ENCODE data around the gene MAST2. TPM values are rescaled to one million over a fixed set of nuclear protein-coding genes. Genes with fewer than 3 reads are reported as not detected.
"Not testable (repeated sequence)": the region's sequence is repeated elsewhere in the genome, so short reads cannot be mapped to it uniquely, and the experiment has no call there.

The MAST2 gene
- total RNA-seq, 1 donor from 2014 or later, result 45.2 TPM

- DNase-seq (ENCODE audit: low spot score in 2 of 2), result no peak
- FAIRE-seq, result no peak
Observed at GRCh38 chr1:45887156-45887842, 83.9 kb downstream of the MAST2 start.

- FAIRE-seq (no peak), DNase-seq (ENCODE audit: low spot score in 2 of 2) (no peak)
Observed at GRCh38 chr1:45890078-45890477, 86.7 kb downstream of the MAST2 start.

DNA sequence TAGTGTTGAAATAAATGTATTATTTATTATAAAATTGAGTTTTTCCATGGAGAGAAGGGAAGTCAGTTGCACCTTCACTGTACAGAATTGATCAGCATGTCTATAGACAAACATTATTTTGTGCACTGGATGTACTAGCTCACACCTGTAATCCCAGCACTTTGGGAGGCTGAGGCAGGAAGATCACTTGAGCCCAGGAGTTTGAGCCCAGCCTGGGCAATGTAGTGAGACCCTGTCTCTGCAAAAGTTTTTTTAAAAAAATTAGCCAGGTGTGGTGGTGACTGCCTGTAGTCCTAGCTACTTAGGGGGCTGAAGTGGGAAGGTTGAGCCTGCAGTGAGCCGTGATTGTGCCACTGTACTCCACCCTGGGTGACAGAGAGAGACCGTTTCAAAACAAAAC is 87.7 kb downstream of the MAST2 start:
- FAIRE-seq (no peak), DNase-seq (ENCODE audit: low spot score in 2 of 2) (no peak)

- peak in 1 of 2 donors; percentile 33 for DNase-seq (ENCODE audit: low spot score in 2 of 2)
- FAIRE-seq, result peak; percentile 8
Observed at GRCh38 chr1:45892068-45892785, 88.8 kb downstream of the MAST2 start.

DNA sequence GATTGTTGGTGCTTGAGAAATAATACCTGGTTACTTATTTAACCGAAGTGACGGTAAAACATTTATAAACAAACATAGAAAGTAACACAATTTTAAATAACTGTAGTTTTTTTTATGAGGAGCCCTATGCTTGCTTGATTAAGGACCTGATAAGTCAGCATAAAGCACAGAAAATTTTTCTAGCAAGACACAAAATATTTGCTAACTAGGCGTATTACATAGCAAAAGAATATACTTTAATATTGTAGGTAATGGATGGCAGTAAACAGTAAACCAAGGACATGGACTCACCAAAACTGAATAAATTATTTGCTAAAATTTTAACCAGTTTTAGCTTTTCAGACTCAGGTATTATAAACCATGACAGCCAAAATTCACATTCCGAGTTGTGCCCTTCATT is 90.9 kb downstream of the MAST2 start:
- FAIRE-seq, result no peak

DNA sequence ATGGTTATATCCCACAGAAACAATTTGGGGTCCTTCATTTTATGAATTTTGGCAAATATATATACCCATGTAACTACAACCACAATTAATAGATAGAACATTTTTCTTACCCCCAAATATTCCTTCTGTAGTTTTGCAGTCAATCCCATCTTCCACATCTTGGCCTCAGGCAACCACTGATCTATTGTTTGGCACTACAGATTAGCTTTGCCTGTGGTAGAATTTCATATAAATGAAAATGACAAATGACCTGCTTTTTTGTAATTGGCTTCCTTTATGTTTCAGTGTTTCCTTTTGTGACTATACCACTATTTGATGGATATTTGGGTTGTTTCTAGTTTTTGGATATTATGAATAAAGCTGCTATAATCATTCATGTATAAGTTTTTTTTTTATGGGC is 91.5 kb downstream of the MAST2 start:
- FAIRE-seq (no peak), DNase-seq (ENCODE audit: low spot score in 2 of 2) (no peak)

More for the DNA sequence above, 90.9 kb downstream of the MAST2 start:
- no peak for DNase-seq (ENCODE audit: low spot score in 2 of 2)

DNA sequence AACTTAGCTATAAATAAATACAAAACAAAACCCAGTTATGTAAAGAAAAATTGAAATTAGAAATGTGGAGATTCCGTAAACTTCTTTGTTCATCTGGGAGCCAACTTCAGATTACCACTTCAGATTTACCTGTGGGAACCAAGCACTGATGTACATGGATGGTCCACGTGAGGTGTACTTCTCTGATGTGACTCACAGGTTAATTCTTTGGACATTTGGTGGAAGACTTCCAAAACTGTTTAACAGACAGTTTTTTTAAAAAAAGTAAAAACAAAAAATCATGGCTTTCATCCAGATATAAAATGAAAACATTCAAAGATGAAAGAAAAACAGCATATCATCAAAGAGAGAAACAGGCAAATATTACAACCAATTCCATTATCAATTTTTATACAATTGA is 92.0 kb downstream of the MAST2 start:
- DNase-seq (ENCODE audit: low spot score in 2 of 2), result no peak

DNA sequence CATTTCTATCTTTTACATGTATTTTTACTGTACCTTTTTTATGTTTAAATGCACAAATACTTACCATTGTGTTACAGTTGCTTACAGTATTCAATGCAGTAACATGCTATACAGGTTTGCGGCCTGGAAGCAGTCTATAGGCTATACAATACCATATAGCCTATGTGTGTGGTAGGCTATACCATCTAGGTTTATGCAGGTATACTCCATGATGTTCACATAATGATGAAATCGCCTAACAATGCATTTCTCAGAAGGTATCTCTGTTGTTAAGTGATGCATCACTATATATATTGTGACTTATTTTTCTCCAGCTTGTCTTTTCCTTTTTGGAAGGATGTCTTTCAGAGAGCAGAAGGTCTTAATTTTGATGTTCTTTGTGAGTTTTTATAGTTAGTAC is 103.5 kb downstream of the MAST2 start:
- no peak for FAIRE-seq
- DNase-seq (ENCODE audit: low spot score in 2 of 2), result no peak

More for the DNA sequence above, 92.0 kb downstream of the MAST2 start:
- no peak for FAIRE-seq

DNA sequence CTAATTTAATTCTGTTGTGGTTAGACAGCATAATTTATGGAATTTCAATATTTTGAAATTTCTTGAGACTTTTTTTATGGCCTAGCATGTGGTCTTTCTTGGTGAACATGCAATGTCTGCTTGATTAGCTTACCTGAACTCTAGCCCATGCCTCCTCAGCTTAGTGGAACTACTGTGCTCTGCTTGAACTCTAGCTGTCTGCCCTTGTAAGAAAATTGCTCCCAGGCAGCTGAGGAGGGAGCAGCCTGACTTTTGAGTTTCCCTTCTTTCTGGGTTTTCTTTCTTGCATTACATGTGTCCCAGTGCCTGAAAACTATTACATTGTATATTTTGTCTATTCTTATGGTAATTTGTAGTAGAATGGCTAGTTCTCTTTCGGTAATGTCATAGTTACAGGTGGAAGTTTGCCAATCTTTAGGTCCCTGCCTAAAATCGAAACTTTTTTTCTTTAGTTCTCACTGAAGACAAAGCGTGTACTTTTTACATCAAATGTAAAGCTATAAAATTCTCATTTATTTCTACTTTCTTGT is 105.3 kb downstream of the MAST2 start:
- FAIRE-seq (no peak), DNase-seq (ENCODE audit: low spot score in 2 of 2) (no peak)

DNA sequence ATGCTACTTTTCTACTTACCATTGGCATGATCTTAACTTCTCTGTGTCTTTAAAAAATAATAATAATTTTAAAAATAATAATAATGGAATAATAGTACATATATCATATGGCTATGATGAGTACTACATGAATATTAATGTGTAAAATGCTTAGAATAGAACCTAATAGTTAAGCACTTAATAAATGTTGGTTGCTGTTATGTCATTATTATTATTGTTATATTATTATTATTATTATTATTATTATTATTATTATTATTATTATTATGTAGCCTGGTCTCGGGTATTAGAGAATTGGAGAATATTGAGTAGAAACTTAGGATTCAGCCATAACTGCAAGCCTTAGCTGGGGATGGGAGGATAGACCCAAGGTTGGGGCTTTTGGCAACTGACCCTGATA is 108.2 kb downstream of the MAST2 start:
- DNase-seq (ENCODE audit: low spot score in 2 of 2) (no peak), FAIRE-seq (no peak)

GRCh38 chr1:45913183-45913683 is 109.8 kb downstream of the MAST2 start:
- FAIRE-seq, result no peak
- DNase-seq (ENCODE audit: low spot score in 2 of 2), result no peak

GRCh38 chr1:45913731-45914501 is 110.5 kb downstream of the MAST2 start:
- DNase-seq (ENCODE audit: low spot score in 2 of 2) (no peak), FAIRE-seq (no peak)

DNA sequence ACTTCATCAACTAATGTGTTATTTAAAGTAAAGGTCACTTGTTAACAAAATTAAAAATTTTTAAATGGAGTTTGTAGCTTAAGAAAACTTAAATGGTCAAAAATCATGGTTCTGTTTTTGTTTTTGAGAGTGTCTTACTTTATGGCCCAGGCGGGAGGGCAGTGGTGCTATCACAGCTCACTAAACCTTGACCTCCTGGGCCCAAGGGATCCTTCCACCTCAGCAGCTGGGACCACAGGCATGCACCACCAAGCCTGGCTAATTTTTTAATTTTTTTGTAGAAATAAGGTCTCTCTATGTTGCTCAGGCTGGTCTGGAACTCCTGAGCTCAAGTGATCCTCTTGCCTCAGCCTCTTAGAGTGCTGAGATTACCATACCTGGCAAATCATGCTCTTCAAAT is 111.4 kb downstream of the MAST2 start:
- FAIRE-seq, result no peak
- DNase-seq (ENCODE audit: low spot score in 2 of 2), result no peak

GRCh38 chr1:45922374-45922773 is 119.0 kb downstream of the MAST2 start:
- DNase-seq (ENCODE audit: low spot score in 2 of 2), result no peak
- no peak for FAIRE-seq

DNA sequence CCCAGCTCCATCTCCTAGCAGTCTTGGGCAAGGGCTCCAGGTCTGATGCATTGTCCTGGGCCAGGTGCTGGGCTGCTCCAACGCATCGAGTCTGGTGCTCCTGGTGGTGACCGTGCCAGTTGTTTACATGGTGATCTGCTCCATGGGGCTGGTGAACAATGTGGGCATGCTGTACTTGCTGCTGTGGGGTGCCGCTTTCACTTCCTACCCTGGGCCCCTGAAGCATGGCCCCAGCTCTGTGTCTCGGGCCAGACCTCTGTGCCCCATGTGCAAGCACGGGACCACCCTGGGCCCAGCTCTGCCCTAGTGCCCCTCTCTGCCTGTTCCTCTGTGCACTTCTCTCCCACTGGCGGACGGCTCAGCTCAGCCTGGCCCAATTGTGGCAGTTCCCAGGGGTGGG is 119.4 kb downstream of the MAST2 start:
- DNase-seq (ENCODE audit: low spot score in 2 of 2) (no peak), FAIRE-seq (no peak)

DNA sequence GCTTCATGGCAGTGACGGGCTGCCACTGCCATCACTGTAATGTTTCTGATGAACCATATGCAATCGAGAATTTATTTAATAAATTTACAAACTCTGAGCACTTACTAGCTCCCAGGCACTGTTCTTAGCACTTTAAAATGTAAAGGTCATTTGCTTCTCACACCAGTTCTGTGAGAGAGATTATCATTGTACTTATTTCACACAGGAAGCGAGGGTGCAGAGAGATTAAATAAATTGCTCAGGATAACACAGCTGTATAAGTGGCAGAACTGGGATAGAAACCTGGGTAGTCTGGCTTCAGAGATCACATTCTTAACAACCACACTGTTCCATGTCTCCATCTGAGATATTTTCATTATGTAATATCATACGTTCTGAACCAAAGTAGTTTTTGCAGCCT is 119.9 kb downstream of the MAST2 start:
- DNase-seq (ENCODE audit: low spot score in 2 of 2), result no peak
- no peak for FAIRE-seq

GRCh38 chr1:45924736-45925135 is 121.3 kb downstream of the MAST2 start:
- DNase-seq (ENCODE audit: low spot score in 2 of 2) (no peak), FAIRE-seq (no peak)

- FAIRE-seq (no peak), DNase-seq (ENCODE audit: low spot score in 2 of 2) (no peak)
Observed at GRCh38 chr1:45925728-45926287, 122.4 kb downstream of the MAST2 start.

GRCh38 chr1:45926330-45926729 is 122.9 kb downstream of the MAST2 start:
- no peak for FAIRE-seq
- DNase-seq (ENCODE audit: low spot score in 2 of 2), result no peak

DNA sequence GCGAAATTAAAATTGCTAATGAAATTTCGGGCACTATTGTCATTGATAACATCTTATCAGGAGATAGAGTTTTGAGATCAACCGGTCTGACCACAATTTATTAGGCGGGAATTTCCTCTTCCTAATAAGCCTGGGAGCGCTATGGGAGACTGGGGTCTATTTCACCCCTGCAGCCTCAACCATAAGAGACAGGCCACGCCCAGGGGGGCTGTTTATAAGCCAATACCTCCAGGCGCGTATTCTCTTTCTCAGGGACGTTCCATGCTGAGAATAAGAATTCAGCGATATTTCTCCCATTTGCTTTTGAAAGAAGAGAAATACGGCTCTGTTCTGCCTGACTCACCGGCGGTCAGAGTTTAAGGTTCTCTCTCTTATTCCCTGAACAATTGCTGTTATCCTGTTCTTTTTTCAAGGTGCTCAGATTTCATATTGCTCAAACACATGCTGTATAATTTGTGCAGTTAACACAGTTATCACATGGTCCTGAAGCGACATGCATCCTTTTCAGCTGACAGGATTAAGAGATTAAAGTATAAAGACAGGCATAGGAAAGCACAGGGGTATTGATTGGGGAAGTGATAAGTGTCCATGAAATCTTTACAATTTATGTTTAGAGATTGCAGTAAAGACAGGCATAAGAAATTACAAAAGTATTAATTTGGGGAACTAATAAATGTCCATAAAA is 124.0 kb downstream of the MAST2 start:
- not testable (repeated sequence) for FAIRE-seq; DNase-seq (ENCODE audit: low spot score in 2 of 2)
